ENCODE results near the gene VEPH1.
"Not testable (repeated sequence)": the region's sequence is repeated elsewhere in the genome, so short reads cannot be mapped to it uniquely, and the experiment has no call there.

Gene VEPH1

DNA sequence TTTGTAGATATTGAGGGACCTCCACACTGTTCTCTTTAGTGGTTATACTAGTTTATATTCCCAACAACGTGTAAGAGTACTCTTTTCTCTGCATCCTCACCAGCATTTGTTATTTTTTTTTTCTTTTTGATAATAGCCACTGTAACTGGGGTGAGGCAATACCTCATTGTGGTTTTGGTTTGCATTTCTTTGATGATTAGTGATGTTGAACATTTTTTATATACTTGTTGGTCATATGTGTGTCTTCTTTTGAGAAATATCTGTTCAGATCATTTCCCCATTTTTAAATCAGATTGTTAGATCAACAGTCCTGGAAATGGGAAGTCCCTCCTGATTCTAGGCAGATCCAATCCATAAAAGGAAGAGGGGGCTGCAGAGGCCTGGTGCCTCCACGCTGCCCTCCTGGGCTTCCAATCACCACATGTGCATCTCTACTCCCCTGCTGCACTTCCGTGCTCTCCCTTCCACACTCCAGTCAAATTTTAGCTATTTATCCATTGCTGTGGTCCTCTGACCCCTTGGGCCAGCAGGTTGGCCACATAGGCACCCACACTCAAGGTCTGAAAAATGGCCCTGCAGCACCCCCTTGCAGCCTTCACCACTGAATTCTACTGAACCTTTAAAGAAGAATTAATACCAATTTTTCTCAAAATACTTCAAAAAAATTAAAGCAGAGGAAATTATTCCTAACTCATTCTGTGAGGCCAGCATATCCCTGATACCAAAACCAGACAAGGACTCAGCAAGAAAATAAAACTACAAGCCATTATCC, 154.7 kb downstream of the VEPH1 start:
- not testable (repeated sequence) for DNase-seq (ENCODE audit: low read depth)

DNA sequence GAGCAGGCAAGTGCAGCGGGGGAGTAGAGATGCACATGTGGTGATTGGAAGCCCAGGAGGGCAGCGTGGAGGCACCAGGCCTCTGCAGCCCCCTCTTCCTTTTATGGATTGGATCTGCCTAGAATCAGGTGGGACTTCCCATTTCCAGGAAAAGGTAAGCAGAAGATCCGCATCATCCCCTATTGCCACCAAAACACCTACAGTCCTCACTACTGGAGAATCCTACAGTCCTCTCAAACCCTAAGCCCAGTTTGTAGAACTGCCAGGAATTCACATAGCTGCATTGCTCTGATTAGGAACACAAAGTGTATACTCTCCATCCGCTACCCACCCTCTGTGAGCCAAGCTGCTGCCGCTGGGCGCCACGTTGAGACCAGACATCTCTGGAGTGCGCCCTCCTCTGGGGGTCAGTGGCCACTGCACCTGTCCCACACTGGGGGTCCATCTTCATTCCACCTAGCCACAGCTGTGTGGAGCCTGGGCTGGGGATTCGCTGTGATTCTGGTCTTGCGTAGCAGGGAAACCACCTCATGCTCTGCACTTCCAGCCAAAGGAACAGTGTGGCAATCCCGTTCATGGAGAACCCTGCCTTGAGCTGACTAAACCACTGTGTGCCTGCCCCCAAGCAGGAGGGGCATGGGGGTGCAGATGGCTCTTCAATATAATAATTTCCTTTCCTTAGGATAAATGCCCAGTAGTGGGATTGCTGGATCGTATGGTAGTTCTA, 155.5 kb downstream of the VEPH1 start:
- DNase-seq (ENCODE audit: low read depth): no peak

DNA sequence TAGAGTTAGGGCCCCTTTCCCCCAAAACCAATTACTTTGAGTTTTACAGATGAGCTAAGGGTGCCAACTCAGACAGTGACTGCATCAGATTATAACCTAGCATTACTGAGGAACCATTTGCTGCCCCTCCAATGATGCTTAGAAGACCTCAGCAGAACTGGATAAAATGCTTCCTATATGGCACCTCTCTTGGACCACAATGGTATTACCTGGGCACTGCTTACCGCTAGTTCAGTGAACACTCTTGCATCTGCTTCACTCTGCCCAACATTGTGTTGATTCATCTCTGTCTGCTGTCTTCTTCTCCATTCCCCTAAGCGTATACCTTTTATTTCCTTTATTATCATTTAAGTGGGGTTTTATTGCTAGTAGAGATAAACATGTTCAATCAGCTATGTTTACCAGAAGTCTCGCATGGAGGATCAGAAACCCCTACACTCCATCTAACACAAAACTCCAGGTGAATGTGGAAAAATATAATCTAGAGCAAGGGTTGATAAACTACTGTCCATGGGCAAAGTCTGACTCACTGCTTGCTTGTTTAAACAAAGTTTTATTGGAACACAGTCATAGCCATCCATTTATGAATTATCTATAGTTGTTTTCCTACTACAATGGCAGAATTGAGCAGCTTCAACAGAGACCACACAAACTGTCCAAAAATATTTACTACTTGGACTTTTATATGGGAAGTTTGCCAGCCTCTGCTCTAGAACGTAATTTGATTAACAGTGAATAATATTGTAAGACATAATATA, 166.8 kb downstream of the VEPH1 start:
- DNase-seq (ENCODE audit: low read depth): no peak

DNA sequence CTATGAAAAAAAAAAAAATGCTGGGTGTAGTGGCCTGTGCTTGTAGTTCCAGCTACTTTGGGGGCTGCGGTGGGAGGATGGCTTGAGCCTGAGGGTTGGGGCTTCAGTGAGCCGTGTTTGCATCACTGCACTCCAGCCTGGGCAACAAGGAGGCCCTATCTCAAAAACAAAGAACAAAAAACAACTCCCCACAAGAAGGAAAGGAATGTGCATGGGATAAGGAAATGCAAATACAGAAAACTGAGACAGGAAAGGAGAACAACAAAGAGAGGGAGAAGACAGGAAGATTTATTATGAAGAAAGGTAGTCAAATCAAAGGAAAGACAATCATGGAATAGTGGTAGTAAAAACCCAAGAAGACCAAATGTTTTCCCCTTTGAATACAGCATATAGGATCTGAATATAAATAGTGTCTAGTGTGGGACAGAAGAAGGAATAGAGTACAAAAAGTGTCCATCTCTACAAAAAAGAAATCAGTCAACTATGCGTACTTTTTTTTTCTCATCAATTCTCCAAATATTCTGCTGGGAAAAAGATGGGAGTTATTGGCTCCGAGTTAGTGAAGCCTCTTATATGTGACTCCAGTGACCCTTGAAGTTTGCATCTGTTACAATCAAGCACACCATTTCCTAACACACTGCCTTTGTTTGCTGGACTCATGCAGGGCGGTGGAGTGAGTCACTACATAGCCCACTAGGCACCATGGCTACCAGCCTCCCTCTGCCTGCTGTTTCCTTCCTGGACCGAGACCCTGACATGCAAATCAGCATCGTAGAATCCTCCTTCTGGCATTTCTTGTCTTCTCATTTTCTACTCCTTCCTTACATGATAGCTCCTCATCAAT, 167.8 kb downstream of the VEPH1 start:
- no peak for DNase-seq (ENCODE audit: low read depth)

DNA sequence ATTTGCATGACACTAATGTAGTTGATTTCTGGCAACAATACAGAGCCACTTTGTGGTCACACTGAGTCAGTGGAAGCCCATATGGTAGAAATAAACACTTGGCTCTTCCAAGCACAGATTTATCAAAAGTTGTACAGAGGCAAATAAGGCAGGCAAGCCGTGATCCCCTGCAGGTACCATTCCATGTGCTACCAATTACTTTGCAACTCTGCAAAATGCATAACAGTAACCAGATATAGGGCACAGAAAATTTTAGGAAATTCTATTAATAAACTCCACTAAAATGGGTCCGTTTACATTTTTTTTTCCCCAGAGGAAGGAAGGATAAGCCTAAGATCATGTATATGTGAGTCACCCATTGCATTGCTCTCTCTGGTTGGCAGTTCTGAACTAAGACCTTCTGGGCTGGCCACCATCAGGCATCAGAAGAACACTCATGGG, 169.6 kb downstream of the VEPH1 start:
- no peak for DNase-seq (ENCODE audit: low read depth)

DNA sequence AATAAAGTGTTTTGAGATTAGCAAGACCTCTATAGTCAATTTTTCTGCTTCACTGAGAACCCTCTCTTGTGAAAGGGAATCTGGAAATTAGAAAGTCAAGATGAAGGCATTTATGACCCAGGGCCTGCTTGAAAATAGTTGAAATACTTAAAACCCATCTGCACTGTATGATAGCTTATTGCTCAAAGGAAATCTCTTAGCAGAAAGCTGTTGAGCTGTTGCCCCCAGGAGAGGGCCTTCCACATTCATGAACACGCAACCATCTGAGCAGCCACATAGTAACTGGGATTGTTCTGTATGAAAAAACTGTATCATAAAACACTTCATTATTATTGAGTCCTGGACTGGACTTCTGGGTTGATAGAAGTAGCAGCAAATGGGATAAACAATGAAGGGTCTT, 173.0 kb downstream of the VEPH1 start:
- DNase-seq (ENCODE audit: low read depth): no peak

DNA sequence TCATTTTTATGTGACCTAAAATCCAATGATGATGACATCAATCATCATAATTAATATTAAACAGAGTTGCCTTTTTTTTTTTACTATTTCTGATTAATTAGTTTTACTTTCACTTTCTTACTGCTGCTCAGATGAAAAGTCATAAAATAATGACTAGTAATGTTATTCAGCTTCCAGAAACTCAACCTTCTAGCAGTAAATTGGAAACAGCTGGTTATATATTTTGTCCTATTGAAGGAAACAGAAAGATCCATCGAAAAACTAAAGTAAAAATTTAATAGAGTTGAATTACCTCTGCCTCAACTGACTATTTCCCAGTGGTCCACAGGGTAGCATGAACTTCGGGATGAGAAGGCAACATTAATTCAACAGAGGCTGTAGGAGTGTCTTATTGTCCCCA, 173.7 kb downstream of the VEPH1 start:
- no peak for DNase-seq (ENCODE audit: low read depth)

DNA sequence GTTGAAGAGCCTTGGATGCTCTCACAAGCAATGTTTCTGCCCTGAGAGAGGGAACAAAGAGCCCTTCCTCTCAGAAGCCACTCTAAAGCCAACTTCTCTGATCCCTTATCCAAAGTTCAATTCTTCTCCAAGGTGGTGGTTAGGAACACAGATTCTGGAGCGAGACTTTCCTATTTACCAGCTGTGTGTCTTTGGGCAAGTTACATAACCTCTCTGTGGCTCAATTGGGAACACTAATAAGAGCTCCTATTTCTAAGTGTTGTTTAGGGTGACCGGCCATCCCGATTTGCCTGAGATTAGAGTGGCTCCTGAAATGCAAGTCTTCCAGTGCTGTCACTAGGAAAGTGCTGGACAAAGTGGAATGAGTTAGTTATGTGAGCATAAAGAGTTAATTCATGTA, 175.4 kb downstream of the VEPH1 start:
- DNase-seq (ENCODE audit: low read depth): no peak

DNA sequence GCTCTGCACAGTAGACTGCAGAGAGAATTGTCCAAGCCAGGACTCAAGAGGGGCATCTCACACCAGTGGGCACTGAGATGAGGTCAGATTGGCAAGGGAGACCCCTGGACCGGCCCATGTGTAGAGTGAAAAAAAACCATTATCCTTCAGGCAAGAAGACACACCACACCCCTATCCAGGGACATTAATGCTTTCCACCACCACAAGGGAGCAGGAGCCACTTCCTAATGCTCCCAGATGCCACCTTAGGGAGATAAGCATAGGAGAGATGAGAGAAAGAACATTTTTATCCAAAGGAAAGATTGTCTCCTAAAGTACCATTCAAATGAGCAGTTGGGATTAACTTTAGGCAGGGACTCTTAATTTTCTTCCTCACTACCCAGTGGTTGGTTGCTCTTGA, 176.2 kb downstream of the VEPH1 start:
- DNase-seq (ENCODE audit: low read depth): no peak

DNA sequence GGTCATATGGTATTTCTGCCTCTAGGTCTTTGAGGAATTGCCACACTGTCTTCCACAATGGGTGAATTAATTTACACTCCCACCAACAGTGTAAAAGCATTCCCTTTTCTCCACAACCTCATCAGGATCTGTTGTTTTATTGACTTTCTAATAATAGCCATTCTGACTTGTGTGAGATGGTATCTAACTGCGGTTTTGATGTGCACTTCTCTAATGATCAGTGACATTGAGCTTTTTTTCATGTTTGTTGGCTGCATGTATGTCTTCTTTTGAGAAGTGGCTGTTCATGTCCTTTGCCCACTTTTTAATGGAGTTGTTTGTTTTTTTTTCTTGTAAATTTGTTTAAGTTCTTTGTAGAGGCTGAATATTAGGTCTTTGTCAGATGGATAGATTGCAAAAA, 178.3 kb downstream of the VEPH1 start:
- DNase-seq (ENCODE audit: low read depth): not testable (repeated sequence)

DNA sequence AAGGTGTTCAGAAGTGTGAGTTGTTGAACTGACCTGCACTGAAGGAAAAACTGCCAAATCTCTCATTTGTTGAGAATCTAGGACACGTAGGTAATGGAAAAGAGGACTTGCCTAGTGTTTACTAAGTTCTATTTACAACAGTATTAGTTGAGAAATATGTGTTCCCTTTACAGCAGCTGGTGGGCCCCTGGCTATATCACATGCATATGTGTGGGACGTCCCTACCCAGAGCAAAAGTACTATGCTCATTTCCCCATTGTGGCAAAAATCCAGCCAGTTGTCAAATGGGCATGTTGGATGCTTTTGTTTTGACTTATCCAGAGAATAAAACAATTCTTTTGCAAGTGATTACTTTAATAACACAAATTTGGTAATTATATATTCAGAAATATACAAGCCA, 179.9 kb downstream of the VEPH1 start:
- no peak for DNase-seq (ENCODE audit: low read depth)

DNA sequence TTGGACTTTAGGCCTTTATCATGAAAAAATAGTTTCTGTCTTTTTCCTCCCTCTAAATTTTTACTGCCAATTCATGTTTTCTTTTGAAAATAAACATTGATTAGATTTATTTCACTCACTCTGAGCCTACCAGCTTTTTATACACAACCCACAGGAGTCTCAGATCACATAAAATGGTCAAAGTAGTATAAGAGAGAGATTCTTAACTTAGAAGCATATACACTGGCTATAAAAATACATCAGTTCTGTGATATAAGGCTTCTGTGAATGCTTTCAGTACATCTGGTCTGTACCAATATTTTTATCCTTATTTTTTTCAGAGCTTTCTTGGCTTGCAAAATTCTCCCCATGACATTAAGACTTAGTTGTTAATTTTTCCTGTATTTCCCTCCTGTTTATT, 183.5 kb downstream of the VEPH1 start:
- no peak for DNase-seq (ENCODE audit: low read depth)

DNA sequence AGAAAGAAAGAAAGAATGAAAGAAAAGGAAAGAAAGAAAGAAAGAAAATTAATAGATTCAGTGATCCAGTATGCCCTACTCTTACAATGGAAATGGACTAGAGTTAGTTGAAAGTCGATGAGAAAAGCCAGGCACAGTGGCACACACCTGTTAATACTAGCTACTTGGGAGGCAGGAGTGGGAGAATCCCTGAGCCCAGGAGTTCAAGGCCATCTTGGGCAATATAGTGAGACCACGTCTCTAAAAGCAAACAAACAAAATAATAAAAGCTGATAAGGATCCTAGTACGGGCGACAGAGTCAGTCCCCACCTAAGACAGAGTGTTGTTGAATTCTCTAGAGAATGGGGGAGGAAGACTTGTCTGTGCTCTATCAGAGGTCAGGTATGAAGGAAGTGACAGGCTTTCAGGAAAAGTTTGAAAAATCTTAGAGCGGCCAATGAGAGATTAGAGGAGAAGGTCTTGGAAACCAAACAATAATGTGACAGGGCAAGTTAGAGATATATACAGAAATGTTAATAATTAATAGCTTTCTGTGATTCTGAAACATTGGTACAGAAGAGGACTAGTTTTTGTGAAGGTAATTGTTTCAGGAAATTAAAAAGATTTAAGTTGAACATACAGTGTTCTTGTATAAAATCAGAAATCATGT, 184.5 kb downstream of the VEPH1 start:
- DNase-seq (ENCODE audit: low read depth): no peak

DNA sequence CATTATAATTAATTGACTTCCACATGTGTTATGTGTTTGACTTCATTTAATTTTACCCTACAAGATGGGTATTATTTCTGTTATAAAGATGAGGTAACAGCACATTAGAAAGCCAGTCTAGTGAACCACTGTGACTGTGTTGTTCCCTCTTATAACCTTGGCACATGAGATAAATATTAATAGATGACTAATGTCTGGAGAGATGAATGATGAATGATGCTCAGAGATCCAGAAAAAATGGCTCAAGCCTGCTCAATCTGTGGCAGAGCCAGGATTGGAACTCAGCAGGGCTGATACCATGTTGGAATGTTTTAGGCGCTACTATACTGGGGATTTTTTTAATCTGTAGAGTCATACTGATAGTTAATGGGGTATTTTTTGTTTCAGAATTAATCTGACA, 185.3 kb downstream of the VEPH1 start:
- no peak for DNase-seq (ENCODE audit: low read depth)

DNA sequence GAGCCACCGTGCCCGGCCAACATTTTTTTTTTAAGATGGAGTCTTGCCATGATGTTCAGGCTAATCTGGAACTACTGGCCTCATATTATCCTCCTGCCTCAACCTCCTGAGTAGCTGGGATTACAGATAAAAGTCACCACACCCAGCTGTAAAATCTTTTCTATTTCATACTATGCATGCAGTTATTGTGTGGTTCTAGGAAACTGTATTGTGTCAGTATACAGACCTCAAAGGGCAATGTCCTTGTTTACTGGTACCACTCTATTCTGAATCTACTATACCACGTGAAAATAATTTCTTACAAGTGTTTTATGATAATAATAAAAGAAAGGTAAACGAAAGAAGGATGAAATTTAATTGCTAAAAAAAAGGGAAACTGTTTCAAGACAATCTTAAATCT, 190.0 kb downstream of the VEPH1 start:
- DNase-seq (ENCODE audit: low read depth): no peak

DNA sequence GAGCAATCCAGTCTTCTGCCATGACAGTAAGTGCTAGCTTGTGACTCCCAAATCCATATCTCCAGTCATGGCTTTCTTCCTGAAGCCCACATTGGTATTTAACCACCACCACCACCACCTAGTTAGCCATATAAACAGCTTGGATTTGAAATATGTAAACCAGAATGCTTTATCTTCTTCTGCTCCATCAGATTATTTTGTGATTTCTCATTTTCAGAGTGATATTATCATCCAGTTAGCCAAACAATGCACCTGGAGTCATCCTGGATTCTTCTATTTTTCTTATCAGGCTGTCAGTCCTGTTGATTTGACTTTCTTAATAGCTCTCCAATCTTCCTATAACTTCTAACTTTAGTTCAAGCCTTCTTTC, 190.9 kb downstream of the VEPH1 start:
- DNase-seq (ENCODE audit: low read depth): no peak

DNA sequence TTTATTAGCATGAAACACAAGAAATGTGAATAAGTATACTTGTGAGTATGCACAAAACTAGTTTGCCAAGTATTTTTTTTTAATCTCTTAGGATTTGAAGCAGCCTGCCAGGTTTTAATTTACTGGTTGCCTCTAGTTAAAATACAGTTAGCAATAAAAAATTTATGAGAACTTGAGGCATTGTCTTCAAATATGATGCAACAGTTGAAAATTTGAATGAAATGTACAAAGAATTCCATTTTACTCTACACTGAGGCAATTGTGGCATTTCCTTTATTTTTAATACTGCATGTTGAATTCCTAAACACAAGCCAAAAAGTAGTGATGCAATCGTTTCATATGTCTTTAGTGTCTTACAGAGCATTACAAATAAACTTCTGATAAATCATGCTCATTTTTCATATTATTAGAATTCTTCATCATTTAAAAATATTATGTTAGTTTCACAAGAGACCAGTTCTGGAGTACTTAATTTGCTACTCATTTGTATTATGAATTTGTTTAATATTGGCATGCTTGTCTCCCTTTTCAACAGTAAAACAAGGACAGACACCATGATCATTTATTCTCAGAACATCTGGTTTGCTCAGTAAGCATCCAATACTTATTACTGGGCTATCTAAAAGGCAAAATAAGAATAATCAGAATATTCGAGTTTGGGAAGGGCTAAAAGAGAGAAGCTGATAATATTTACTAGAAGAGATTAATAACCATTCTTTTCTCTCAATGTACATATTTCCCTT, 191.4 kb downstream of the VEPH1 start:
- no peak for DNase-seq (ENCODE audit: low read depth)

DNA sequence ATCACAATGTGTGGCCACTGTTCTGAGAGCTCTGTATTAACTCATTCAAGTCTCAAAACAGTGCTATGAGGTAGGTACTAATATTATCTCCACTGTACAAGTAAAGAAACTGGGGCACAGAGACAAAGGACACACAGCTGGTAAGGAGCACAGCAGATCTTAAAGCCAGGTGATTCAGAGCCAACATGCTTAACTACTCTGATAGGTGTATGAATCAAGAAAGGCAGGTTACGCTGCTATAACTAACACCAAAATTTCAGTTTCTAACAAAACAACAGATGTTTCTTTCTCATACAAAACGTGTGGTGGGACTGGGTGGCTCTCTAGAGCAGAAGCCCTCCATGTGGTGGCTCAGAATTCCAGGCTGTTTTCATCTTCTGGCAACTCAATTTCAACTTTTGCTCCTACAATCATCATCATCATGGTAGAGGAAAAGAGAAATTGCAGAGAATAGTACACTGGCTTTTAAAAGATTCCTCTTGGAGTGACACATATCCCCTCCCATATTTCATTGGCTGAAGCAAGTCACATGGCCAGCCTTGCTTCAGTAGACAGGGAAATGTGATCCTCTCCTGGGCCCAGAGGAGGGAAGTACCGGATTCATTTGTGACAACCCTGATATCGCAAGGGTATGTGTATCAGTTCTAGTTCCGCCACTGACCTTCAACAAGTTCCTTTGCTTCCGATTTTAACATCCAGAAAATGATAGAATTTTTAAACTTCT, 192.7 kb downstream of the VEPH1 start:
- DNase-seq (ENCODE audit: low read depth): no peak

DNA sequence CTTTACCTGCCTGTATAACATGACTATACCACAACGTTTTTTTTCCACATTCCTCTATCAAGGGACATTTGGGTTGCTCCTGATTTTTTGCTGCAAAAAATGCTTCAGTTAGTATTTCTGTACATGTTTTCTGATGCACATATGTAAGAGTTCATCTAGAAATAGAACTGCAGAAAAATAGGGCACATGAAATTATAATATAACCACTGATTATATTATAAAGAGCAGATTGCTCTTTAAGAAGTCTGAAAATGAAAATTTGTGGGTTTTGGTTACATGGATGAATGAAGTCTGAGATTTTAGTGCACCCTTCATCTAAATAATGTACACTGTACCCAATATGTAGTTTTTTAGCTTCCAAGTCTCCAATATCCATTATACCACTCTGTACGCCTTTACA, 196.7 kb downstream of the VEPH1 start:
- no peak for DNase-seq (ENCODE audit: low read depth)

DNA sequence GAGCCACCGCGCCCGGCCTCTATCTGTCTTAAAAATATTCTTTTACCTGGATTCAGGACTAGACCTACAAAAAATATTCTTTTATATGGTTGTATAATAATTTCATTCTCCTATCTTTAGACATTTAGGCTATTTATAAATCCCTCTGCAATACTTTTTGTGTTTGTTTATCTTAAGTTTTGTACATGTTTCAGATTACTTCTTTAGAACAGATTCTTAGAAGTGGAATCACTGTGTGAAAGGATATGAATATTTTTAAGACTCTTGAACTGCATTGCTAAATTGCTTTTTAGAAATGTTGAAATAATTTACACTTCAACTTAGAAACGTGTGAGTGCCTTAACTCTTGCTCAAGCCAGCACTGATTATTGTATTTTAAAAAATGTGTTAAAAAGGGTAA, 197.8 kb downstream of the VEPH1 start:
- DNase-seq (ENCODE audit: low read depth): no peak

Measured in stimulated activated CD8-positive, alpha-beta memory T cell treated with anti-CD3 and anti-CD28 coated beads, Interleukin-7, amount 100 ng/mL, for 24 hours (primary cell).